Fibroblast of lung (primary cell): ENCODE measurements around the gene RAPH1.

Experiments
- CTCF ChIP-seq, 2 donors: IDR thresholded peaks in 1 of 2; conservative IDR thresholded peaks in 1 of 2; 1 replicate in 1 of 2; 2 replicates in 1 of 2; pipeline ENCODE4 v1.5.1; 2011 to 2012; ENCODE audit warnings: low read length in 2 of 2, control low read depth in 1 of 2, inconsistent platforms in 1 of 2, low read depth in 1 of 2, mild to moderate bottlenecking in 1 of 2
- EZH2 ChIP-seq: IDR thresholded peaks from 2 replicates; pipeline ENCODE4 v1.5.1; 2012; ENCODE audit warnings: low read length, control low read depth, mild to moderate bottlenecking; ENCODE audit errors: missing control alignments

GRCh38 chr2:203498161-203498560 is 36.9 kb downstream of the RAPH1 start:
- no peak for TF ChIP-seq CTCF (conservative IDR thresholded peaks at IDR 0.05 in 1 of 2, IDR thresholded peaks at IDR 0.05 in 1 of 2; ENCODE audit: low read depth in 1 of 2, low read length in 2 of 2)
- no peak for TF ChIP-seq EZH2
